DMS79 treated with DMSO at 0.1 percent for 48 hours (cell line): ENCODE results near the gene MAGEA2.
"Not testable (repeated sequence)": the region's sequence is repeated elsewhere in the genome, so short reads cannot be mapped to it uniquely, and the experiment has no call there.

Source experiments
- DNase-seq: peaks from one replicate; lab custom pipeline; 2025; lab: John Stamatoyannopoulos, UW

MAGEA2 gene

DNA sequence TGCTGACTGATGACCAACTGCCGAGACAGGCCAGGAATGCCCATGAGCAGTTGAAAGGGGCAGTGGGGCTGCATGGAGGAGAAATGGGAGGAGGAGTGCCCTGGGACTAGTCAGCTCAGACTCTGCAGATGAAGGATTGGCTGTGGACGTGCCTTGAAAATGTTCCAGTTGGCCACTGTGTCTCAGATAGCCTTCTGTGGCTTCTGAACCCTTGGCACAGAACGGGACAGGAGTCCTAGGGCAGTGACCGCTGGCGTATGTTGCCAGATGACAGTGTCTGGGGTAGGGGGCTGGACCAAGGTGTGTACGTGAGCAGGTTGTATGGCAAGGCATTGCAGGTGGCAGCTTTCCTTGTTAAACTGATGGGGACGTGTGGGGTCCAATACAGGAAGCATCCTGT is 47.1 kb downstream of the MAGEA2 start:
- DNase-seq = not testable (repeated sequence)

DNA sequence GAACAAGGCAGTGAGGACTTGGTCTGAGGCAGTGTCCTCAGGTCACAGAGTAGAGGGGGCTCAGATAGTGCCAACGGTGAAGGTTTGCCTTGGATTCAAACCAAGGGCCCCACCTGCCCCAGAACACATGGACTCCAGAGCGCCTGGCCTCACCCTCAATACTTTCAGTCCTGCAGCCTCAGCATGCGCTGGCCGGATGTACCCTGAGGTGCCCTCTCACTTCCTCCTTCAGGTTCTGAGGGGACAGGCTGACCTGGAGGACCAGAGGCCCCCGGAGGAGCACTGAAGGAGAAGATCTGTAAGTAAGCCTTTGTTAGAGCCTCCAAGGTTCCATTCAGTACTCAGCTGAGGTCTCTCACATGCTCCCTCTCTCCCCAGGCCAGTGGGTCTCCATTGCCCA is 53.3 kb downstream of the MAGEA2 start:
- DNase-seq = not testable (repeated sequence)
